WTC11 (cell line): ENCODE data around the gene CNFN. TPM values are rescaled to one million over a fixed set of nuclear protein-coding genes. Genes with fewer than 3 reads are reported as not detected.

Source experiments
- ATAC-seq: fragments of 200-7000 bp; cut with Tn5 transposase; 2 replicates; pipeline ENCODE4 v1.10.0; 2021; ENCODE audit warnings: mild to moderate bottlenecking, moderate library complexity
- CTCF ChIA-PET: fragments of 300-600 bp; sonication (Branson Sonifier 250); formaldehyde crosslinking; loops from one replicate; lab custom pipeline; 2021; ENCODE audit warnings: antibody characterized with exemption; lab: Charles Lee
- POLR2A ChIA-PET: fragments of 350-600 bp; sonication (Branson Sonifier 250); formaldehyde crosslinking; loops from one replicate; lab custom pipeline; 2021; ENCODE audit warnings: antibody characterized with exemption; lab: Charles Lee
- DNase-seq: peaks from one replicate; pipeline ENCODE4 v3.0.0; 2021; ENCODE audit warnings: low spot score
- H3K27ac Mint-ChIP-seq: 2 replicates; pipeline ENCODE4 v1.8.0; 2021; ENCODE audit warnings: mixed read lengths
- H3K27me3 Mint-ChIP-seq: 2 replicates; pipeline ENCODE4 v1.8.0; 2021; ENCODE audit warnings: low read depth, mild to moderate bottlenecking, moderate library complexity, mixed read lengths
- H3K36me3 Mint-ChIP-seq: 2 replicates; pipeline ENCODE4 v1.8.0; 2021; ENCODE audit warnings: mixed read lengths
- H3K4me1 Mint-ChIP-seq: 2 replicates; pipeline ENCODE4 v1.8.0; 2022; ENCODE audit warnings: mixed read lengths
- H3K4me3 Mint-ChIP-seq: 2 replicates; pipeline ENCODE4 v1.8.0; 2021; ENCODE audit warnings: mild to moderate bottlenecking, moderate library complexity, mixed read lengths
- H3K9me3 Mint-ChIP-seq: 2 replicates; pipeline ENCODE4 v1.8.0; 2021; ENCODE audit warnings: mixed read lengths
- AFF4 ChIP-seq: sonication (generic); formaldehyde crosslinking; IDR thresholded peaks from 2 replicates; pipeline ENCODE4 v1.8.1; 2023; ENCODE audit warnings: mild to moderate bottlenecking, missing genetic modification reagents, borderline replicate concordance
- E2F1 ChIP-seq: sonication (generic); formaldehyde crosslinking; IDR thresholded peaks from 2 replicates; pipeline ENCODE4 v1.8.0; 2022; ENCODE audit warnings: mild to moderate bottlenecking, missing genetic modification reagents
- FOXP1 ChIP-seq: sonication (generic); formaldehyde crosslinking; IDR thresholded peaks from 2 replicates; pipeline ENCODE4 v1.8.0; 2022; ENCODE audit warnings: missing genetic modification reagents, mild to moderate bottlenecking, moderate library complexity, borderline replicate concordance
- GTF2I ChIP-seq: fragments of 250-450 bp; sonication (Bioruptor Pico); conservative IDR thresholded peaks from 2 replicates; pipeline ENCODE4 v1.4.0; 2021; ENCODE audit warnings: mild to moderate bottlenecking
- IRF2 ChIP-seq: sonication (generic); formaldehyde crosslinking; IDR thresholded peaks from 2 replicates; pipeline ENCODE4 v1.8.0; 2022; ENCODE audit warnings: low read depth, missing genetic modification reagents, borderline replicate concordance
- JAZF1 ChIP-seq: fragments of 250-450 bp; sonication (Bioruptor Pico); IDR thresholded peaks from 2 replicates; pipeline ENCODE4 v1.9.0; 2021; ENCODE audit warnings: moderate library complexity, mild to moderate bottlenecking, inconsistent platforms
- JUN ChIP-seq: sonication (generic); formaldehyde crosslinking; IDR thresholded peaks from 2 replicates; pipeline ENCODE4 v1.8.0; 2023; ENCODE audit warnings: mild to moderate bottlenecking, missing genetic modification reagents
- KAT7 ChIP-seq: sonication (generic); formaldehyde crosslinking; IDR thresholded peaks from 2 replicates; pipeline ENCODE4 v1.8.1; 2023; ENCODE audit warnings: missing genetic modification reagents, mild to moderate bottlenecking, borderline replicate concordance
- MAX ChIP-seq: sonication (generic); formaldehyde crosslinking; IDR thresholded peaks from 2 replicates; pipeline ENCODE4 v1.8.0; 2022; ENCODE audit warnings: mild to moderate bottlenecking, missing genetic modification reagents
- NR3C1 ChIP-seq: sonication (generic); formaldehyde crosslinking; conservative IDR thresholded peaks from 2 replicates; pipeline ENCODE4 v1.8.1; 2023; ENCODE audit warnings: low read depth, mild to moderate bottlenecking, missing genetic modification reagents
- TEAD1 ChIP-seq: sonication (generic); formaldehyde crosslinking; IDR thresholded peaks from 2 replicates; pipeline ENCODE4 v1.8.0; 2022; ENCODE audit warnings: mild to moderate bottlenecking, missing genetic modification reagents
- ZBTB21 ChIP-seq: sonication (generic); formaldehyde crosslinking; IDR thresholded peaks from 2 replicates; pipeline ENCODE4 v1.8.1; 2023; ENCODE audit warnings: mild to moderate bottlenecking, missing genetic modification reagents, borderline replicate concordance
- ZNF138 ChIP-seq: sonication (generic); formaldehyde crosslinking; conservative IDR thresholded peaks from 2 replicates; pipeline ENCODE4 v1.8.1; 2022; ENCODE audit warnings: mild to moderate bottlenecking, moderate library complexity, missing genetic modification reagents
- ZNF219 ChIP-seq: sonication (generic); formaldehyde crosslinking; IDR thresholded peaks from 2 replicates; pipeline ENCODE4 v1.8.0; 2023; ENCODE audit warnings: missing genetic modification reagents, mild to moderate bottlenecking, borderline replicate concordance
- ZNF416 ChIP-seq: fragments of 250-450 bp; sonication (Bioruptor Pico); IDR thresholded peaks from 2 replicates; pipeline ENCODE4 v1.9.0; 2021; ENCODE audit warnings: mild to moderate bottlenecking, inconsistent platforms
- total RNA-seq: library from RNA; stranded (reverse); gene quantifications from 3 replicates; pipeline ENCODE4 v1.2.3, GENCODE V29; 2021
- TF ChIP-seq, protein P1 (sequence below): fragments of 250-450 bp; sonication (Bioruptor Pico); IDR thresholded peaks from 2 replicates; pipeline ENCODE4 v1.9.0; 2021; ENCODE audit warnings: mild to moderate bottlenecking
- TF ChIP-seq, protein P2 (sequence below): sonication (generic); formaldehyde crosslinking; IDR thresholded peaks from 2 replicates; pipeline ENCODE4 v1.8.0; 2022; ENCODE audit warnings: mild to moderate bottlenecking, missing genetic modification reagents
- TF ChIP-seq, protein P3 (sequence below): fragments of 200-600 bp; IDR thresholded peaks from 2 replicates; pipeline ENCODE4 v1.8.0; 2022; ENCODE audit warnings: antibody characterized with exemption

CNFN gene
- total RNA-seq, 1 experiment from 2014 or later: 9.6 TPM

GRCh38 chr19:42366673-42367072, 23.4 kb downstream of the CNFN start:
- Mint-ChIP-seq H3K4me3 (no peak overlapping the region), H3K4me1 (peaks cover 59% of the 10 kb centered on the region), H3K36me3 (peaks cover 35% of the 10 kb centered on the region), H3K9me3 (peaks cover 16% of the 10 kb centered on the region), H3K27me3 (no peaks in the 10 kb centered on the region), H3K27ac (peak overlapping the region; percentile 91; the same call in 1 of the 2 replicates)
- DNase-seq (no peak), ATAC-seq (no peak)
- POLR2A ChIA-PET: no interaction called here
- TF ChIP-seq E2F1 (no peak), FOXP1 (no peak), ZNF219 (no peak), NR3C1 (CRISPR knock-in tag) (no peak), ZNF416 (CRISPR knock-in tag) (no peak), IRF2 (CRISPR knock-in tag) (no peak), TEAD1 (CRISPR knock-in tag) (no peak), JAZF1 (CRISPR knock-in tag) (no peak), KAT7 (CRISPR knock-in tag) (no peak), GTF2I (CRISPR knock-in tag) (no peak), ZNF138 (CRISPR knock-in tag) (no peak), ZBTB21 (CRISPR knock-in tag) (no peak), AFF4 (CRISPR knock-in tag) (no peak), JUN (CRISPR knock-in tag) (no peak), MAX (no peak)
- TF ChIP-seq, protein P1, sequence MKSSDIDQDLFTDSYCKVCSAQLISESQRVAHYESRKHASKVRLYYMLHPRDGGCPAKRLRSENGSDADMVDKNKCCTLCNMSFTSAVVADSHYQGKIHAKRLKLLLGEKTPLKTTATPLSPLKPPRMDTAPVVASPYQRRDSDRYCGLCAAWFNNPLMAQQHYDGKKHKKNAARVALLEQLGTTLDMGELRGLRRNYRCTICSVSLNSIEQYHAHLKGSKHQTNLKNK (CRISPR knock-in tag): no peak
- TF ChIP-seq, protein P2, sequence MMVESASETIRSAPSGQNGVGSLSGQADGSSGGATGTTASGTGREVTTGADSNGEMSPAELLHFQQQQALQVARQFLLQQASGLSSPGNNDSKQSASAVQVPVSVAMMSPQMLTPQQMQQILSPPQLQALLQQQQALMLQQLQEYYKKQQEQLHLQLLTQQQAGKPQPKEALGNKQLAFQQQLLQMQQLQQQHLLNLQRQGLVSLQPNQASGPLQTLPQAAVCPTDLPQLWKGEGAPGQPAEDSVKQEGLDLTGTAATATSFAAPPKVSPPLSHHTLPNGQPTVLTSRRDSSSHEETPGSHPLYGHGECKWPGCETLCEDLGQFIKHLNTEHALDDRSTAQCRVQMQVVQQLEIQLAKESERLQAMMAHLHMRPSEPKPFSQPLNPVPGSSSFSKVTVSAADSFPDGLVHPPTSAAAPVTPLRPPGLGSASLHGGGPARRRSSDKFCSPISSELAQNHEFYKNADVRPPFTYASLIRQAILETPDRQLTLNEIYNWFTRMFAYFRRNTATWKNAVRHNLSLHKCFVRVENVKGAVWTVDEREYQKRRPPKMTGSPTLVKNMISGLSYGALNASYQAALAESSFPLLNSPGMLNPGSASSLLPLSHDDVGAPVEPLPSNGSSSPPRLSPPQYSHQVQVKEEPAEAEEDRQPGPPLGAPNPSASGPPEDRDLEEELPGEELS (CRISPR knock-in tag): no peak
- TF ChIP-seq, protein P3, sequence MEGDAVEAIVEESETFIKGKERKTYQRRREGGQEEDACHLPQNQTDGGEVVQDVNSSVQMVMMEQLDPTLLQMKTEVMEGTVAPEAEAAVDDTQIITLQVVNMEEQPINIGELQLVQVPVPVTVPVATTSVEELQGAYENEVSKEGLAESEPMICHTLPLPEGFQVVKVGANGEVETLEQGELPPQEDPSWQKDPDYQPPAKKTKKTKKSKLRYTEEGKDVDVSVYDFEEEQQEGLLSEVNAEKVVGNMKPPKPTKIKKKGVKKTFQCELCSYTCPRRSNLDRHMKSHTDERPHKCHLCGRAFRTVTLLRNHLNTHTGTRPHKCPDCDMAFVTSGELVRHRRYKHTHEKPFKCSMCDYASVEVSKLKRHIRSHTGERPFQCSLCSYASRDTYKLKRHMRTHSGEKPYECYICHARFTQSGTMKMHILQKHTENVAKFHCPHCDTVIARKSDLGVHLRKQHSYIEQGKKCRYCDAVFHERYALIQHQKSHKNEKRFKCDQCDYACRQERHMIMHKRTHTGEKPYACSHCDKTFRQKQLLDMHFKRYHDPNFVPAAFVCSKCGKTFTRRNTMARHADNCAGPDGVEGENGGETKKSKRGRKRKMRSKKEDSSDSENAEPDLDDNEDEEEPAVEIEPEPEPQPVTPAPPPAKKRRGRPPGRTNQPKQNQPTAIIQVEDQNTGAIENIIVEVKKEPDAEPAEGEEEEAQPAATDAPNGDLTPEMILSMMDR: no peak
- CTCF ChIA-PET: no interaction called here
